ENCODE measurements around the gene CACNA2D3.
"Not testable (repeated sequence)": the region's sequence is repeated elsewhere in the genome, so short reads cannot be mapped to it uniquely, and the experiment has no call there.

CACNA2D3 gene

DNA sequence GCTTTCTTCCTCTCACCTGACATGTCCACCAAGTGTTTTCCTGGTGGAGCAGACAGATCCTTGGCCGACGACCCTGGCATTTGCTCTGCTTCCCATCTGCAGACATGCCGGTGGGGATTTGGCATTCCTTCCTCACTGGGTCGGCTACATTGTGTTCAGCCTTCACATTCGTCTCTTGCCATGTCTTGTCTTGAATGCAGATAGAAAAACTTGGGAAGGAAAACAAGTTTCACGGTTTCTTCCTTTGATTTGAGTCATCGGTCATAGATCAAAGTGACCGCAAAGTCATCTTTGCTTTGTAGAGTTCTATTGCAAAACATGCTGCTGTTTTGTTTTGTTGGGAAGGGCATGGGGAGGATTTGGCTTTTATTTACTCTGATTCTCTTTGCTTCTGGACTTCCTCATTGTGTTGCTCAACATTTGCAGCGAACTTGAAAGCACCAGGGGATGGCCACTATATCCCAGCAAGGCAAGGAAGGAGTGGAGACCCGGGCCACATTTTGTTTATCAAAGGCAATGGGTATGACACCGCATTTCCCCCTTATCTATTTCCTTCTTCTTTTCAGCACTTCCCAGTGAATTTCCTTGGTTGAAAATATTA is 321.3 kb downstream of the CACNA2D3 start:
- FAIRE-seq: no peak
- DNase-seq (ENCODE audit: low spot score): no peak

DNA sequence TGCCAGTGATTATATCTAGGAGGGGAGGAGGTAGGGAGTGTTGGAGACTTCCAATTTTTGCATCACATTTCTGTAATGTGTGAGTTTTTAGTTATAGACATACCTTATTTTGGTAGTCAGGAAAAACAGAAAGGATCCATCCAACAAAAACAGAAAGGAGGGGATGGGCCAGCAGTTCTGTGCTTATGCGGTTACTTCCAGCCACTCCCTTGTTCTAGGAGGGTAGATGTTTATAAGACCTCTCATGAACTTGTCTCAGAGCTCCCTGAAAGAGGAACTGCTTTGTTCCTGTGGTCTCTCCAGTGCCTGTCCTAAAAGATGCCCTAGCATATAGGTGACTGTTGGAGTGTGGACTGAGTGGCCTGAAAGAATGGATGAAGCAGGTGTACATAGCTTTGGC is 323.3 kb downstream of the CACNA2D3 start:
- no peak for DNase-seq (ENCODE audit: low spot score)
- FAIRE-seq: no peak

DNA sequence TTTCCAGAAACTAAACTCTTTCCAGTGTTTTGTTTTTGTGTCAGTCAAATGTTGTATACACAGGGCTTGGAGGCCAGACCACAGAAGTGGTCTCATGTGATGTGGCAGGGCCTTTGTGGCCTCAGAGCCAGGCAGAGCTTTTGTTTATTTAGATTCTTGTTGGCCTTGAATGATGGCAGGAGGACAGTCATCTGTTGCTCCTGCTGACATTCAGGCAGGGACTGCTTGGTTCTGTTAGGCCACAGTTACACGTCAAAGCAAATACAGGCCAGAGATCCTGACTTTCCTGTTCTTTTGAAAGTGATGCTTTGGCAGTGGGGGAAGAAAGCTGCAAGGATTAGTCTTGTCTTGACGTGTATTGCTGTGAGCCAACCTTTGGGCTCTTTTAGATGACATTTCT is 325.1 kb downstream of the CACNA2D3 start:
- no peak for DNase-seq (ENCODE audit: low spot score)
- FAIRE-seq: no peak

DNA sequence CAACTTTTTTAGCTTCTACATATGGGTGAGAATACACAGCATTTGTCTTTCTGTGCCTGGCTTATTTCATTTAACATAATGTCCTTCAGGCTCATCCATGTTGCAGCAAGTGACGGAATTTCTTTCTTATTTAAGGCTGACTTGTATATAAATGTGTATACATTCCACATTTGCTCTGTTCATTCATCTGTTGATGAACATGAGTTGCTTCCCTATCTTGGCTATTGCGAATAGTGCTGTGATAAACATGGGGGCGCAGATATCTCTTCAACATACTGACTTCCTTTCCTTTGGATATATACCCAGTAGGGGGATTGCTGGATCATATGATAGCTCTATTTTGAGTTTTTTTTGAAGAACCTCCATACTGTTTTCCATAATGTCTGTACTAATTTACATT is 332.5 kb downstream of the CACNA2D3 start:
- DNase-seq (ENCODE audit: low spot score) (no peak), FAIRE-seq (no peak)

DNA sequence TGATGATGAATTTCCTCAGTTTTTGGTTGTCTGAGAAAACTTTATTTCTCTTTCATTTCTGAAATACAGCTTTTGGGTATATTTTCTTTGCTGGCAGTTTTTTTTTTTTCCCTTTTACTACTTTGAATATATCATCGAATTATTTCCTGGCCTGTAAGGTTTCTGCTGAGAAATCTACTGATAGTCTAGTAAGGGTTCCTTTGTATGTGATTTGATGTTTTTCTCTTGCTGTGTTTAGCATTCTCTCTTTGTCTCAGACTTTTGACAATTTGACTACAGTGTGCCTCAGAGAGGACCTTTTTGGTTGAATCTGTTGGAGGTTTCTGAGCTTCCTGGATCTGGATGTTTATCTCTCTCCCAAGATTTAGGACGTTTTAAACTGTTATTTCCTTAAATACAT is 336.0 kb downstream of the CACNA2D3 start:
- DNase-seq (ENCODE audit: low spot score) (no peak), FAIRE-seq (no peak)

DNA sequence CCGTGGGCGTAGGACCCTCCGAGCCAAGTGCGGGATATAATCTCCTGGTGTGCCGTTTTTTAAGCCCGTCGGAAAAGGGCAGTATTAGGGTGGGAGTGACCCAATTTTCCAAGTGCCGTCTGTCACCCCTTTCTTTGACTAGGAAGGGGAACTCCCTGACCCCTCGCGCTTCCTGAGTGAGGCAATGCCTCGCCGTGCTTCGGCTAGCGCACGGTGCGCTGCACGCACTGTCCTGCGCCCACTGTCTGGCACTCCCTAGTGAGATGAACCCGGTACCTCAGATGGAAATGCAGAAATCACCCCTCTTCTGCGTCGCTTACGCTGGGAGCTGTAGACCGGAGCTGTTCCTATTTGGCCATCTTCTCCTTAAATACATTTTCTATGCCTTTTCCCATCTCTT is 342.2 kb downstream of the CACNA2D3 start:
- not testable (repeated sequence) for FAIRE-seq; DNase-seq (ENCODE audit: low spot score)

DNA sequence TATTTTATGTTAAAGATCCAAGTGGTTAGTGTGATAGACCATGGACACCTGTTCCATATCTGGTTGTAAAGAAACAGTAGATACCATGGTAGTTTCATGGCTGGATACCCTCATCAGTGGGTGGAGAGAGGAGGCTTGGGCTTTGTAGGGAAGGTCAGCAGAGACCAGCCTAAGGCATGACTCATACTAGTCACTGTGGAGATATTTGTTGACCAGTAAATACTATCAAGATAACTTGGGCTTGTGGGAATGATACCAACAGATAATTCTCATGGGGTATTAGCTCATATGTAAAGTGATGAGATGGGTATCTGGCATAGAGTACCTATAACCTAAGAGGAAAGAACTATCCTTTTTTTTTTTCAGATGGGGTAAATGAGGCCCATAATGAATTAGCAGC is 354.5 kb downstream of the CACNA2D3 start:
- no peak for FAIRE-seq

DNA sequence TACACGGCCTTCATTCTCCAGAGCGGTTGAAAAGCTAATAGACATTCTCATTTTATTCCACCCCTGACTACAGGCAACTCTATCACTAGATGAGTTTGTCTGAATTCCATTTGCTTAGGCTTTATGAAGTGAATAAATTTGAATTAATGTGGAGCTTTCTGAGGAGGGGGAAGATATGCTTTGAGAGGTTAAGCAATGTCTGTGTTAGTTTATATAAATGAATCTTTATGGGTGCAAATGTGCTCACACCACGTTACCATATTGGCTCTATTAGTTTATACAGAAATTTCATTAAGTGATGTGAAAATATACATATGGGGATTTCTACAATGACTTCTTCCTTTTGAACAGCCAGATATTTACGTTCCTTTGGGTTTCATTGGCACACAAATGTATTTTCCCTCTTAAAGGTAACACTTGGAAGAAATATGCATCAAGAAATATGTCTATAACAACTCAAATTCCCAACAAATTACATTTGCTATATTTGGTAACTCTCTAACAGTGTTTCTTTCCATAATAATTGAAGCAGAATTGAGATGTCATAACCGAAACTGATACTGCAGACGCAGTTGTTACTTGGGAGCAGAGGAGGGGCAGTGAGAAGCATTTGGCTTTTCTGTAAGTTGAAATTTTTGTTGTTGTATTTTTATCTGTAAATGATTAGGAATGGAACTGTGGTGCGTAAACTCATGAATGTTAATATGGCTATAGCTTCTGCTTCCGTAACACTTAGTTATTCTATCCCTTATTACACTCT is 359.4 kb downstream of the CACNA2D3 start:
- FAIRE-seq (no peak), DNase-seq (ENCODE audit: low spot score) (no peak)

More for the DNA sequence above, 354.5 kb downstream of the CACNA2D3 start:
- DNase-seq (ENCODE audit: low spot score): no peak

DNA sequence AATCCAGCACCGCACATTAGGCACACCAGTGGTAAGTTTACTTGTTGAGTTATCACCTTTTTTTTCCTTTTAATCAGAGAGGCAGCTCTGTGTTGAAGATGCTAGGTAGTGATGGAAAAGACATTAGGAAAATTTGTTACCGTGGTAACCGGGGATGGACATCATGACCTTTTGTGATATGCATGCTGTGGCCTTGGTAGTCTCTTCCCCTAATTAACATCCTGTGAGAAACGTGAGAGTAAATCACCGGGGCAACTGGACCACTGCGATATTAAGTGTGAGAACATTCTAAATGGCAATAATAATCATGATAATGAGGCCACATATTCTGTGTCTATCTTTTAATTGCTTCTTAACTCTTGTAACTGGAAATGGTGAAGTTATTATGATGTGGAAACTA is 362.0 kb downstream of the CACNA2D3 start:
- DNase-seq (ENCODE audit: low spot score) (no peak), FAIRE-seq (no peak)

DNA sequence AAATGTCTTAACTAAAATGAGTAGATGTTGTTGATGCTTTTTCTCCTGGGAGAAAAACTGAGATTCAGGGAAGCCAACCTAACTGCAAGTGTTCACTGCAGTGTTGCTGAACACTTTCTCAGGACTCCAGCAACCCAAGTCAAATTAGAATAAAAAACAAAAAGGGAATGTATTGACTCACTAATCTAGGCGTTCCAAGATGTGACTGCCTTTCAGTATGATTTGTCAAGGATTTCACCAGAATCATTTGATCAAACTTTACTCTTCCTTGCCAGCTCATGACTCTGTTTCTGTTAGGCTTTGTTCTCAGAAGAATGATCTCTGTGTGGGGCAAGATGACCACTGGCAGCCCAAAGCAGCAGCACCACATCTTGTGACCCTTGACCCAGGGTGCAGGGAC is 364.0 kb downstream of the CACNA2D3 start:
- no peak for DNase-seq (ENCODE audit: low spot score)
- FAIRE-seq: no peak

DNA sequence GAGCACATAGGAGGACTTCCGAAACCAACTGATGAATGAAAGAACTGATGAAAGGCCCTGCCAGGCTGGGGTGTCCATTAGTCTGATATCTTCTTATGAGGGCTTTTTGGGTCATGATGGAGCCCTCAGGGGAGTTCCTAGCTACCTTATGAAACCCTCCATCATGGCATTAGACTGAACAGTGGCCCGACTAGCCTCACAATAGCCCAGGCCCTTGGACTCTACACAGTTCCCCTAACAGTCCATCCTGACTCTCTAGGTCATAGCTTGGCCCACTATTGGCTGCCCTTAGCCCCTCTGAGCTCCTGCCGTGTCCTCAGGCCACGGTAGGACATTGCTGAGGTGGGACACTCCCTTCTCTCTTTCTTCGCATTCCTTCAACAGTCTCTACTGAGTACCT is 365.9 kb downstream of the CACNA2D3 start:
- no peak for FAIRE-seq
- DNase-seq (ENCODE audit: low spot score): no peak

DNA sequence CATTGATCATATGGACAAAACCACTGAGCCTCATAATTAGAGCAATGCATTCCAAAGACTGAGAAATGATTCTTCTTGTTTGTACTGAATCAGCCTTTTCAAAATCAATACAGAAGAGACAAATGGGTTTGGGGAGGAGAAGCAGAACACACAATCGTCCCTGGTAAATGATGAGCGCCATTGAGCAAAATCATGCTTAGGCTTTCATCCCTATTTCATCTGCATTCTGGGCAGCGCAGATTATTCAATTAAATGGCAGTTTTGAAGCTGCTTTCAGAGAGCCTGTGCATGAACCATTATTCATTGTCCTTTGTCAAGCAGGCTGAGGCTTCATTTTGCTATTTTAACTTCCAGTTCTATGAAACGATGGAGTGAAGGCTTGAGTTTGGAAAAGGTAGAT is 371.9 kb downstream of the CACNA2D3 start:
- no peak for FAIRE-seq

DNA sequence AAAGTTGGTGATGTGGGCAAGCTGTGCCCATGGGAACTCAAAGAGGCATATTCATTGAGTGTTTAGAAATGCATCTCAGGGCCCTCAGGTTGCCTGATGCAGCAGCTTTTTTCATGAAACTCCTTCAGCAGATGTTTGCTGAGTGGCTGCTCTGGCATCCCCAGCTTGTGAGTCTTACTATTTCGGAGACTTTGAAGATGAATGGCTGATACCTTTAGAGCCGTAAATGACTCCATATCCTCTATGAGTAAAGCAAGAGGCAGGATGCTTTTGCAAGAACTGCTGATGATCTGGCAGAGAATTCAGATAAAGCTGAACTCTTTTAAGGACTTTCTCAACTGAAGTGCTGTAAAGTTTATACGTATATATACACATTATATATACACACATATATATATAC is 384.3 kb downstream of the CACNA2D3 start:
- DNase-seq (ENCODE audit: low spot score): no peak
- FAIRE-seq: no peak

More for the DNA sequence above, 371.9 kb downstream of the CACNA2D3 start:
- DNase-seq (ENCODE audit: low spot score): no peak

DNA sequence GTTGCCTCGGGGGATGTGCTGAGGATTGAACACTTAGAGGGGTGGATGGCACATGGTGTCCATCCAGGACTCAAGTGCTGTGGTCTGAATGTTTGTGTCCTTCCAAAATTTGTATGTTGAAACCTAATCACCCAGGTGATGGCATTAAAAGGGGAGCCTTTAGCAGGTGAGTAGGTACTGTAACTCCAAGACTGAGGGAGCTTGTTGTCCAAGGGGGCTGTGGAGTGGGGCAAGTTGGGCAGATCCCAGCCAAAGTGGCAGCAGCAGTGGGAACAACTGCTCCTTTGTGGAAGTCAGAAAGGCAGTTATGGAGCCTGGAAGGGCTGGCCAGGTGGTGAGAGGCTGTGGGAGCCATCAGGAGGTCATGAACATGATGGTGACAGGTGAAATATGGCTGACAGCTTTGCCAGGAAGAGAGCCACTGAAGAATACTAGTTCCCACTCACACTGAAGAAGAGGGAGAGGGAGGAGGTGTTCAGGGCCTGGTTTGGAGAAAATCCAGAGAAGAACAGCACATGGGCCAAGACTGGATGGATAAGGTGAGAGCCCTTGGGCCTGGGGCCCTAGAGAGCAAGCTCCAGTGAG is 385.6 kb downstream of the CACNA2D3 start:
- FAIRE-seq: no peak

DNA sequence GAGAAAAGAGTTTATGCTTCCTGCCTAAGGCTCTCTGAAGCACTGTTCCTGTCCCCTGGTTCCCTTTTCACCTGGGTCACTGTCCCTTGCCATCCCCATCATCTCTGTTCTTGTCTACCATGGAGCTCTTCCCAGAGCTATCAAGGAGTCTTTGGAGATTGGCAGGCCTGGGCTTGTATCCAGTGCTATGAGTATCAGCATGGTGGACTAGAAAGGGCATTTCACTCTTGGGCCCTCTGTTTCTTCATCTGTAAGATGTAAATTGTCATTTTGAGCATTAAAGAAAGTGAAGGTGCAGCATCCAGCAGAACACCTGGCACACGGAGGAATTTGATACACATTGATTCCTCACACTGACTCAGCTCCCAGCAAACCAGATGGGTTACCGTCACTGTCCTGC is 388.2 kb downstream of the CACNA2D3 start:
- DNase-seq (ENCODE audit: low spot score) (no peak), FAIRE-seq (no peak)

More for the DNA sequence above, 385.6 kb downstream of the CACNA2D3 start:
- no peak for DNase-seq (ENCODE audit: low spot score)

DNA sequence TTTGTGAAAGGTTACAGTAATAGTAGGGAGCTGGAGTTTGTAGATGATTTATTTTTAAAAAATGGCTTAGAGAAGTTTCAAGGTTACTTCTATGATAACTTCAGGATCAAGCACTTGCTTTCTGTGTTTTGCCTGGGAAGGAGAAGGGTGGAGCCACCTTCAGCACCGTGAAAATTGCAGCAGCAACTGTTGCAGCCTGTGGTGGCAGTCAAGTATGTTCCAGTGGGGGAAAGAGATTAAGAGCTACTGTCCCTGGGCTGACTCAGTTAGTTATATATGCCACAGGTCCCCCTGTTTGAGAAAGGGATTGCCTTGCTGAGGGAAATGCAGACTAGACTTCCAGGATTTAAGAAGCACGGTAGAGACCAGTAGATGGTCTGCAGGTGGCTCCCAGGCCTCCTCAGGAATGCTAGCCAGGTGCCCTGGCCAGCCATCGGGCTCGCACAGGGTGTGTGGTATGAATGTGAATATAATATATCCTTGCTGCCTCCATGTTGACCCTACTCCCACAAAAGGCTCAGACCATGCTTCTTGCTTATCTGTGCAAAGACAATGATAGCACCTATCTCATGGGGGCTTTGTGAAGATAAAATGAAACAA is 389.5 kb downstream of the CACNA2D3 start:
- no peak for FAIRE-seq
- DNase-seq (ENCODE audit: low spot score): no peak

DNA sequence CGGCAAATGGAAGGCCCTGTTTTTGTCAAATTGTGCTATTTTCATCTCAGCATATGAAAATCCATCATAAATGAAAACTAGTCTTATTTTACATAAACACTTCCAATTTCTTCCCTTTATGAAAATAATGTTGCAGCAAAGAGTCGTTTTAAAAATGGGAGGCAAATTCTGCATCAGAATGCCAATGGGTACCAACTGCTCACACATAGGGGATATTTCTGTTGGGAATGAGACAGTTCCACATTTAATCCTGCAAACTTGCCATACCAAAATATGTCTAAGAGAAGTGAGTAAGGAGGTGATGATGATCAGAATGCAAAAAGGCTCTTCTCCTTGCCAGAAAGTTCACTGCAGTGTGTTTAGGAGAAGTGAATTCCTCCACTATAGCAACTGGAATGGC is 391.7 kb downstream of the CACNA2D3 start:
- no peak for FAIRE-seq
- no peak for DNase-seq (ENCODE audit: low spot score)

DNA sequence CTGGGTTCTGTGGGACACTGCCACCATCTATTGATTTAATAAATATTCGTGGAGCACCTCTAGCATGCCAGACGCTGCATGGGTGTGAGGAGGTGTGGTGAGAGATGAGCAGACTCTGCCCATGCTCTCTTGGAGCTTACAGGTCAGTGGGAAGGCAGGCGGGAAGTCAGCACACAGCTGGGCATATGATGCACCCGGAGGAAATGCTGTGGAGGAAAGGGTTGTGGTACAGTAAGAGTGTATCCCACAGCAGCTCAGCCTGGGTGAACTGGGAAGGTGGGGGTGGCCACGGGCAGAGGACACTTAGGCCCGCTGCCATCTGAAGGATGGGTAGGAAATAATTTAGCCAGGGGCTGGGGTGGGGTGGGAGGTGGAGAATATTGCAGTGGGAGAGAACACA is 392.1 kb downstream of the CACNA2D3 start:
- no peak for FAIRE-seq

DNA sequence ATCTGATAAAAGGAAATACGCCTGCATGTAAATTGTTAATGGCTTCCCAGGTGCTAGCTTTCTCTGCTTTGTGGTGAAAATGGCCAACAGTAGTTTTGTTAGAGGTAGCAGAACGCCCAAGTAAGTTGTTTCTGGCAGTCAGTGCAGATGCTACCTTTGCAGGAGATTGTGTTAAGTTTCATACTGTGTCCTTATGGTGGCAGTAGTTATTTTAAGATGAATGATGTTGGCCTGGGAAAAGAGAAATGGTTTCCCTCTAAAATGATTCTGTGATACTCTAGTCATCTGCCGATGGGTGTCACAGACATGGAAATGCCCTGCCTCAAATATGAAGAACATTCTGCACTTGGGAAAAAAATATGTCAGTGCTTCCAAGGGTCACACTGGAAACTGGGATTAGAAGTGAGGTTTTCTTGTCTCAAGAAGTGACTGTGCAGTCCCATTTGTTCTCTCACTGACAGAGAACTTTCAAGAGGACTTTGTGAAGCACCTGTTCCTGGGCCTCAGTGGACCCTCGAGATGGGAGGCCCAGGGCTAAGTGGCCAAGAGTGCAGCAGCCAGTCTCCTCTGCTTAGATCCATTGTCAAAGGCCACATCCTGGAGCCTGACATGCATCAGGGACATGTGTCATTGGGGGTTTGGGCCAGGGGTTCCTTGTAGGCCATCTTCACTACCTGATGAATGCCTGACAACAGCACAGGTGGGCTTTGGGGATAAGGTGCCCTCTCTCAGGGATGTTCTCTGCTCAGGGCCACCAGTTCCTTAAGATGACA is 393.3 kb downstream of the CACNA2D3 start:
- DNase-seq (ENCODE audit: low spot score) (no peak), FAIRE-seq (no peak)

More for the DNA sequence above, 392.1 kb downstream of the CACNA2D3 start:
- DNase-seq (ENCODE audit: low spot score): no peak

DNA sequence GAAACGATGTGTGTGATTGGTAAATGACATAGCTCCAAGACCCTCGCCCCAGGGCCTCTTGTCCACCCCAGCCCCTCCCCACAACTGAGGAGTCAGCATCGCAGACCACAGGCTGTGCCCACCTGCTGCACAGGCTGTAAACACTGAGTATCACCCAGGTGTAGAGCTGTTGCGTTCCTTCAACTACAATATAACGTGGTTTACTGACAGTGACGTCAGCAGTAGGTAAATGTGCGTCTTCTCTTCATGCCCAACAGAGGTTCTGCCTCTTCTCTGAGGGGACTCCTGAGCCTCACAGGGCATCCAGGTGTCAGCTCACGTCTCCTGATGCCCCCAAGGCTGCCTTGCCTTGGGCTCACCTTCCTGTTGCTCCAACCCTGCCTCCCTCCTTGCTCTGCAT is 395.1 kb downstream of the CACNA2D3 start:
- DNase-seq (ENCODE audit: low spot score) (no peak), FAIRE-seq (no peak)

DNA sequence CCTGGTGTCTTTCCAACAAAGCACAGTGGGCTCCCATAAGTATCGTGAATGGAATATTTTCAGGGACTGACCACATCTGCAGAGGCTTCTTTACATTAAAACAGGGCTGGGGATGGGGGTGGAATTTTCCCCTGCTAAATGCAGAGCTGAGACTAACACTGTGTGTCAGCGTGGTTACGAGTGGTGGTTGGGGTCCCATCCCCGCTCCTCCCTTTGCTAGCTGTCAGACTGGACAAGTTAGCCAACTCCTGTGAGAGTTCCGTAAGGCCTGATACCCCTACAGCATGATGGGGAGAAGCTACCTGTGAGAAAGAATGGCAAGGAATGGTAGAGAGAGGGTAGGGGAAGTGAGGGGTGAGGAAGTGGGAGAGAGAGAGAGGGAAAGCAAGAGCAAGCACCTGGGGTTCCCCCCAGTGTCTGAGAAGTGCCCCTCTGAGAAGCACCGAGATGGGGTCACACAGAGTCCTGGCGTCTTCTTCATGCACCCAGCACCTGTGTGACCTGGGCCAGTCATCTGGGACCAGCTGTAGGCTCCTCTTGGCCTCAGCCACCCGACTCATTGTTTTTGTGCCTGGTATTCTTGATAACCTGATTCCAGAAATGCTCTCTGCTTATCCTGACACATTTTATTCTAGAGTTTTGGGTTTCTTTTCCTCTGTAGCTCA is 395.8 kb downstream of the CACNA2D3 start:
- FAIRE-seq (no peak), DNase-seq (ENCODE audit: low spot score) (no peak)
